ENCODE results near the gene NKAIN1.

The NKAIN1 gene

GRCh38 chr1:31164291-31164690 is 75.4 kb downstream of the NKAIN1 start:
- Histone ChIP-seq H3K36me3 (ENCODE audit: insufficient read depth, low read length) (no peaks in the 10 kb centered on the region), H3K27me3 (ENCODE audit: control insufficient read depth in 1 of 2, insufficient read depth in 2 of 2, low read length in 2 of 2) (no peaks in the 10 kb centered on the region), H3K27ac (ENCODE audit: low read depth, low read length) (no peak overlapping the region), H3K4me3 (ENCODE audit: low read depth in 1 of 2, low read length in 2 of 2) (no peak overlapping the region), H3K9ac (ENCODE audit: low read length) (no peak overlapping the region), H3K9me3 (ENCODE audit: low read length) (no peaks in the 10 kb centered on the region), H3K4me1 (ENCODE audit: insufficient read depth, low read length) (no peaks in the 10 kb centered on the region)

- H3K9me3 ChIP-seq (ENCODE audit: low read length): no peaks in the 10 kb centered on the region
Measured at GRCh38 chr1:31163866-31164265, 75.8 kb downstream of the NKAIN1 start.

GRCh38 chr1:31161571-31161970 is 78.1 kb downstream of the NKAIN1 start:
- H3K27ac ChIP-seq (ENCODE audit: low read depth, low read length): no peak overlapping the region
- H3K9me3 ChIP-seq (ENCODE audit: low read length): no peaks in the 10 kb centered on the region
- H3K9ac ChIP-seq (ENCODE audit: low read length): no peak overlapping the region
- H3K27me3 ChIP-seq (ENCODE audit: control insufficient read depth in 1 of 2, insufficient read depth in 2 of 2, low read length in 2 of 2): no peaks in the 10 kb centered on the region
- no peaks in the 10 kb centered on the region for H3K4me1 ChIP-seq (ENCODE audit: insufficient read depth, low read length)
- H3K4me3 ChIP-seq (ENCODE audit: low read depth in 1 of 2, low read length in 2 of 2): no peak overlapping the region
- no peaks in the 10 kb centered on the region for H3K36me3 ChIP-seq (ENCODE audit: insufficient read depth, low read length)

More at GRCh38 chr1:31163866-31164265, 75.8 kb downstream of the NKAIN1 start:
- no peaks in the 10 kb centered on the region for H3K36me3 ChIP-seq (ENCODE audit: insufficient read depth, low read length)
- no peak overlapping the region for H3K4me3 ChIP-seq (ENCODE audit: low read depth in 1 of 2, low read length in 2 of 2)
- H3K27me3 ChIP-seq (ENCODE audit: control insufficient read depth in 1 of 2, insufficient read depth in 2 of 2, low read length in 2 of 2): no peaks in the 10 kb centered on the region
- no peak overlapping the region for H3K9ac ChIP-seq (ENCODE audit: low read length)
- no peak overlapping the region for H3K27ac ChIP-seq (ENCODE audit: low read depth, low read length)
- no peaks in the 10 kb centered on the region for H3K4me1 ChIP-seq (ENCODE audit: insufficient read depth, low read length)

- H3K27me3 ChIP-seq (ENCODE audit: control insufficient read depth in 1 of 2, insufficient read depth in 2 of 2, low read length in 2 of 2): no peaks in the 10 kb centered on the region
- H3K4me3 ChIP-seq (ENCODE audit: low read depth in 1 of 2, low read length in 2 of 2): no peak overlapping the region
- no peak overlapping the region for H3K9ac ChIP-seq (ENCODE audit: low read length)
- H3K4me1 ChIP-seq (ENCODE audit: insufficient read depth, low read length): peaks cover 5% of the 10 kb centered on the region
- H3K27ac ChIP-seq (ENCODE audit: low read depth, low read length): no peak overlapping the region
- no peaks in the 10 kb centered on the region for H3K36me3 ChIP-seq (ENCODE audit: insufficient read depth, low read length)
- no peaks in the 10 kb centered on the region for H3K9me3 ChIP-seq (ENCODE audit: low read length)
Measured at GRCh38 chr1:31159869-31160611, 79.6 kb downstream of the NKAIN1 start.

- no peak overlapping the region for H3K4me3 ChIP-seq (ENCODE audit: low read depth in 1 of 2, low read length in 2 of 2)
- no peaks in the 10 kb centered on the region for H3K9me3 ChIP-seq (ENCODE audit: low read length)
- H3K27me3 ChIP-seq (ENCODE audit: control insufficient read depth in 1 of 2, insufficient read depth in 2 of 2, low read length in 2 of 2): no peaks in the 10 kb centered on the region
- H3K27ac ChIP-seq (ENCODE audit: low read depth, low read length): no peak overlapping the region
- H3K9ac ChIP-seq (ENCODE audit: low read length): no peak overlapping the region
- H3K4me1 ChIP-seq (ENCODE audit: insufficient read depth, low read length): peaks cover 5% of the 10 kb centered on the region
- H3K36me3 ChIP-seq (ENCODE audit: insufficient read depth, low read length): no peaks in the 10 kb centered on the region
Measured at GRCh38 chr1:31159323-31159722, 80.4 kb downstream of the NKAIN1 start.

GRCh38 chr1:31155216-31155806 is 84.4 kb downstream of the NKAIN1 start:
- Histone ChIP-seq H3K4me1 (ENCODE audit: insufficient read depth, low read length) (peaks cover 5% of the 10 kb centered on the region), H3K4me3 (ENCODE audit: low read depth in 1 of 2, low read length in 2 of 2) (peak overlapping the region; percentile 51 to 64), H3K9me3 (ENCODE audit: low read length) (no peaks in the 10 kb centered on the region), H3K9ac (ENCODE audit: low read length) (no peak overlapping the region), H3K27ac (ENCODE audit: low read depth, low read length) (peak overlapping the region; percentile 78), H3K36me3 (ENCODE audit: insufficient read depth, low read length) (no peaks in the 10 kb centered on the region), H3K27me3 (ENCODE audit: control insufficient read depth in 1 of 2, insufficient read depth in 2 of 2, low read length in 2 of 2) (no peaks in the 10 kb centered on the region)

- peaks cover 5% of the 10 kb centered on the region for H3K4me1 ChIP-seq (ENCODE audit: insufficient read depth, low read length)
- H3K9me3 ChIP-seq (ENCODE audit: low read length): no peaks in the 10 kb centered on the region
- no peaks in the 10 kb centered on the region for H3K27me3 ChIP-seq (ENCODE audit: control insufficient read depth in 1 of 2, insufficient read depth in 2 of 2, low read length in 2 of 2)
- H3K27ac ChIP-seq (ENCODE audit: low read depth, low read length): no peak overlapping the region
- peak overlapping the region; percentile 37 to 64 for H3K4me3 ChIP-seq (ENCODE audit: low read depth in 1 of 2, low read length in 2 of 2)
- no peak overlapping the region for H3K9ac ChIP-seq (ENCODE audit: low read length)
- no peaks in the 10 kb centered on the region for H3K36me3 ChIP-seq (ENCODE audit: insufficient read depth, low read length)
Measured at GRCh38 chr1:31154632-31155215, 85.0 kb downstream of the NKAIN1 start.

- H3K9me3 ChIP-seq (ENCODE audit: low read length): no peaks in the 10 kb centered on the region
- H3K36me3 ChIP-seq (ENCODE audit: insufficient read depth, low read length): no peaks in the 10 kb centered on the region
- no peak overlapping the region for H3K27ac ChIP-seq (ENCODE audit: low read depth, low read length)
- H3K4me1 ChIP-seq (ENCODE audit: insufficient read depth, low read length): peaks cover 5% of the 10 kb centered on the region
- peak overlapping the region; percentile 26 to 37 for H3K4me3 ChIP-seq (ENCODE audit: low read depth in 1 of 2, low read length in 2 of 2)
- no peaks in the 10 kb centered on the region for H3K27me3 ChIP-seq (ENCODE audit: control insufficient read depth in 1 of 2, insufficient read depth in 2 of 2, low read length in 2 of 2)
- no peak overlapping the region for H3K9ac ChIP-seq (ENCODE audit: low read length)
Measured at GRCh38 chr1:31154000-31154631, 85.6 kb downstream of the NKAIN1 start.

GRCh38 chr1:31153423-31153822 is 86.3 kb downstream of the NKAIN1 start:
- Histone ChIP-seq H3K9ac (ENCODE audit: low read length) (no peak overlapping the region), H3K4me1 (ENCODE audit: insufficient read depth, low read length) (peaks cover 5% of the 10 kb centered on the region), H3K9me3 (ENCODE audit: low read length) (no peaks in the 10 kb centered on the region), H3K27ac (ENCODE audit: low read depth, low read length) (no peak overlapping the region), H3K27me3 (ENCODE audit: control insufficient read depth in 1 of 2, insufficient read depth in 2 of 2, low read length in 2 of 2) (no peaks in the 10 kb centered on the region), H3K4me3 (ENCODE audit: low read depth in 1 of 2, low read length in 2 of 2) (no peak overlapping the region), H3K36me3 (ENCODE audit: insufficient read depth, low read length) (no peaks in the 10 kb centered on the region)

- H3K27me3 ChIP-seq (ENCODE audit: control insufficient read depth in 1 of 2, insufficient read depth in 2 of 2, low read length in 2 of 2): no peaks in the 10 kb centered on the region
- H3K9ac ChIP-seq (ENCODE audit: low read length): no peak overlapping the region
- no peaks in the 10 kb centered on the region for H3K36me3 ChIP-seq (ENCODE audit: insufficient read depth, low read length)
- H3K4me3 ChIP-seq (ENCODE audit: low read depth in 1 of 2, low read length in 2 of 2): no peak overlapping the region
- no peak overlapping the region for H3K27ac ChIP-seq (ENCODE audit: low read depth, low read length)
- H3K9me3 ChIP-seq (ENCODE audit: low read length): no peaks in the 10 kb centered on the region
- peaks cover 5% of the 10 kb centered on the region for H3K4me1 ChIP-seq (ENCODE audit: insufficient read depth, low read length)
Measured at GRCh38 chr1:31152181-31152795, 87.4 kb downstream of the NKAIN1 start.

GRCh38 chr1:31151402-31151801 is 88.3 kb downstream of the NKAIN1 start:
- H3K36me3 ChIP-seq (ENCODE audit: insufficient read depth, low read length): no peaks in the 10 kb centered on the region
- H3K27me3 ChIP-seq (ENCODE audit: control insufficient read depth in 1 of 2, insufficient read depth in 2 of 2, low read length in 2 of 2): no peaks in the 10 kb centered on the region
- no peak overlapping the region for H3K9ac ChIP-seq (ENCODE audit: low read length)
- no peak overlapping the region for H3K27ac ChIP-seq (ENCODE audit: low read depth, low read length)
- H3K9me3 ChIP-seq (ENCODE audit: low read length): no peaks in the 10 kb centered on the region
- H3K4me1 ChIP-seq (ENCODE audit: insufficient read depth, low read length): peaks cover 5% of the 10 kb centered on the region
- no peak overlapping the region for H3K4me3 ChIP-seq (ENCODE audit: low read depth in 1 of 2, low read length in 2 of 2)
